ENCODE data around the gene CERK.

DNA sequence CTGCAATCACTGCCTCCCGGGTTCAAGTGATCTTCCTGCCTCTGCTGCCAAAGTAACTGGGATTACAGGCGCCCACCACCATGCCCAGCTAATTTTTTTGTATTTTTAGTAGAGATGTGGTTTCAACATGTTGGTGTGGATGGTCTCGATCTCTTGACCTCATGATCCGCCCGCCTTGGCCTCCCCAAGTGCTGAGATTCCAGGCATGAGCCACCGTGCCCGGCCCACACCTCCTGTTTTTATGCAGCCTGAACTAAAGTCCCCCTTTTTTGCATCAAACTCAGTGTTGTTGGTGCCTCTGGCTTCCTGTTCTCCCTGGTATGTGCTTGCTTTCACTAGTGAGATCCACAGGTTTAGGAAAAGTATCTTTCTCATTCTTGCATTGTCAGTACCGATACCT, 28.6 kb upstream of the CERK start:
- TF ChIP-seq, protein P1, sequence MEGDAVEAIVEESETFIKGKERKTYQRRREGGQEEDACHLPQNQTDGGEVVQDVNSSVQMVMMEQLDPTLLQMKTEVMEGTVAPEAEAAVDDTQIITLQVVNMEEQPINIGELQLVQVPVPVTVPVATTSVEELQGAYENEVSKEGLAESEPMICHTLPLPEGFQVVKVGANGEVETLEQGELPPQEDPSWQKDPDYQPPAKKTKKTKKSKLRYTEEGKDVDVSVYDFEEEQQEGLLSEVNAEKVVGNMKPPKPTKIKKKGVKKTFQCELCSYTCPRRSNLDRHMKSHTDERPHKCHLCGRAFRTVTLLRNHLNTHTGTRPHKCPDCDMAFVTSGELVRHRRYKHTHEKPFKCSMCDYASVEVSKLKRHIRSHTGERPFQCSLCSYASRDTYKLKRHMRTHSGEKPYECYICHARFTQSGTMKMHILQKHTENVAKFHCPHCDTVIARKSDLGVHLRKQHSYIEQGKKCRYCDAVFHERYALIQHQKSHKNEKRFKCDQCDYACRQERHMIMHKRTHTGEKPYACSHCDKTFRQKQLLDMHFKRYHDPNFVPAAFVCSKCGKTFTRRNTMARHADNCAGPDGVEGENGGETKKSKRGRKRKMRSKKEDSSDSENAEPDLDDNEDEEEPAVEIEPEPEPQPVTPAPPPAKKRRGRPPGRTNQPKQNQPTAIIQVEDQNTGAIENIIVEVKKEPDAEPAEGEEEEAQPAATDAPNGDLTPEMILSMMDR (conservative IDR thresholded peaks at IDR 0.05 in 1 of 2, IDR thresholded peaks at IDR 0.05 in 1 of 2; ENCODE audit: extremely low read depth in 1 of 2, insufficient read depth in 1 of 2, low read depth in 1 of 2, low read length in 2 of 2), result no peak
- TF ChIP-seq EZH2 (IDR thresholded peaks at IDR 0.05; ENCODE audit: borderline replicate concordance, low read length), result no peak
